ENCODE data around the gene KY.

The KY gene

GRCh38 chr3:134606033-134607025 is 44.5 kb downstream of the KY start:
- TF ChIP-seq CTCF (IDR thresholded peaks at IDR 0.05; ENCODE audit: low read depth, low read length), result no peak
- DNase-seq (ENCODE audit: extremely low read depth, low read depth), result no peak

DNA sequence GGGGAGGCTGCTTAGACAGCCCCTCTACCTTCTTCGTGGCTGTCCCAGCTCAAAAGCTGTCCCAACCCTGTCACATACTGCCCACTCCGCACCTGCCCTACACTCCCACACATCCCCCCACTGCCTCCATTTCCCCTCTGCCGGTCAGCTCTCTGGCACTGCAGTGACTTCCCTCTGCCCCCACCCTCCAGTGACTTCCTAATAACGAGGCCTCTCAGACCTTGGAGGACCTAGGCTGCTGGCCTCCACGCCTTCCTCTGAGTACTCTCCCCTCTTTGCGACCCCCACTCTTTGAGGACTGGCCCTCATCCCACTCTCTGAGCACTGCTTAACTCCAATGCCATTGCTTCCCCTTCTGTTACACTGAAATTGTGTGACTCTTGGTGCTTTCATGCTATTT is 45.3 kb downstream of the KY start:
- no peak for DNase-seq (ENCODE audit: extremely low read depth, low read depth)
- TF ChIP-seq CTCF (IDR thresholded peaks at IDR 0.05; ENCODE audit: low read depth, low read length), result no peak

GRCh38 chr3:134603956-134604355 is 46.9 kb downstream of the KY start:
- TF ChIP-seq CTCF (IDR thresholded peaks at IDR 0.05; ENCODE audit: low read depth, low read length), result no peak
- DNase-seq (ENCODE audit: extremely low read depth, low read depth), result no peak

DNA sequence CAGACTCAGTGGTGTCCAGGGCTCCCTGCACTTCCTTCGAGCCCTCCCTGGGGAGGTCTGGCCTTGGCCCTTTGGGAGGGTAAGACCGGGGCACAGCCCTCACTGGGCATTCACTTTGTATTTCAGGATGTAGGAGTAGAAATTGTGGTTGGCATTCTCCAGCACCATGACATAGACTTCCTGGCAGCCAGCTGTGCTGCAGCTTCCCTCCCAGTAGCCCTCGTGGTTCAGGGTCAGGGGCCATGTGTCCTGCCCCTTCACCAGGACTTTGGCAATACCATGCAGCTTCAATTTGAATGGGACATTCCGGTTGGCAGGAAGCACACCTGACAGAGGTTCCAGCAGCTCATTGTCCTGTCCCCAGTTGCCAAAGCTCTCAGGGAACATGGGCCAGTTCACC is 47.3 kb downstream of the KY start:
- DNase-seq (ENCODE audit: extremely low read depth, low read depth), result no peak
- no peak for TF ChIP-seq CTCF (IDR thresholded peaks at IDR 0.05; ENCODE audit: low read depth, low read length)

DNA sequence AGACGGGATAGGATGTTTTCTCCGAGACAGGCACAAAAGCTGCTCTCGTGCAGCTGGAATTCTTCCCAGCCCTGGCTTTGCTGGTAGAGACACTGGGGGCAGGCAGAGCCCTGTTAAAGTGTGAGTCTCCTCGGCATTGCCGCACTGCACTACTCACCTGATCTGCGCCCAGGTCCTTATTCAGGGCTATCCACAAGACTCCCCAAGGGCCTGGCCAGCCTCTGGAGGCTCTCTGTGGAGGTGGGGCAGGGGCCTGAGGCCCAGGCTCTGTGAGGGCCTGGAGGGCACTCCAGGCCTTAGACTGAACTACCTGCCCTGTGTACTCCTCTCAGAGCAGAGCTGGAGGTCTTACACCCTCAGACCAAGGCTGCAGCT is 48.4 kb downstream of the KY start:
- no peak for TF ChIP-seq CTCF (IDR thresholded peaks at IDR 0.05; ENCODE audit: low read depth, low read length)
- no peak for DNase-seq (ENCODE audit: extremely low read depth, low read depth)

- TF ChIP-seq CTCF (IDR thresholded peaks at IDR 0.05; ENCODE audit: low read depth, low read length), result no peak
- no peak for DNase-seq (ENCODE audit: extremely low read depth, low read depth)
Measured at GRCh38 chr3:134601539-134602439, 49.0 kb downstream of the KY start.
